Measurements from ENCODE around the gene RXRB. TPM values are rescaled to one million over a fixed set of nuclear protein-coding genes. Genes with fewer than 3 reads are reported as not detected.

Gene RXRB
- polyA plus RNA-seq, 1 of the 3 experiments (the other 2 are of a cell fraction) = 45.8 TPM

DNA sequence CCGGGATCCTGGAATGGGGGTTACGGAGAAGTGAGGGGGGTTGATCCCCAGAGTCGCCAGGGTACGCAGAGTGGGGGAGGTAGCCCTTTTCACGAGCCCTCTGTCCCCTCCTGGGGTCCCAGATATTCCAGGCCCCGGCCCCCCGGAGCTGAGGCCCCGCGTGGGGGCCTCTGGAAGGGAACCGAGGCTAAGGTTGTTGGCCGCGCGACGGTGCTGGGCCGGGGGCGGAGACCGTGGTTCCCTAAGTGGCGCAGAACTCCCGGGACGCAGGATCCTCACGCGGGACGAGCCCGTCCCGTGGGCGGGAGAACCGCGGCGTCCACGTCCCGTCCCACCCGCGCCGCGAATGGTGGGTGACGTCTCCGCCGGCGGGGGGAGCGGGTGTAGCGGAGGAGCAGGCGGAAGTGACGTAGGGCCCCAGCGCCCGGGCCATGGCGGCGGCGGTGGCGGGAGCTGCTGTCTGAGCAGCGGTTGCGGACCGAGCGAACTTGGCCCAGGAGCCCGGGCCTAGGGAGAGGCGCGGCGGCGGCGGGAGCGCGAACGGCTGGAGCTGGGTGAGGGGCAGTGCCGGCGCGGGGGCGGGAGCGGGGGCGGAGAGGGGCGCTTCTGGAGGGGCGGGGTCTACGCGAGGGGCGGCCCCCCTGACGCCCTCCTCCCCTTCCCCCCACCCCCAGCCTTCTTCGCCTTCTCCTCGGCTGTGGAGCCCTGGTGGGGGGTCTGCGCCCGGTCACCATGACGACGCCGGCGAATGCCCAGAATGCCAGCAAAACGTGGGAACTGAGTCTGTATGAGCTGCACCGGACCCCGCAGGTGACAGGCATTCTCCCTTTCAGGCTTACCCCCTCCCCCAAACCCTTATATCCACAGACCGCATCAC lies 7.9 kb upstream of the RXRB start, which contains the start of gene RING1:
RING1 (plus strand) TSS at position 410 of the 877 bp plus-strand sequence; CDS start at position 733, 323 bp downstream.
- Histone ChIP-seq H3K9me2 (no peaks in the 10 kb centered on the region), H3K79me2 (ENCODE audit: insufficient read depth) (peaks cover 21% of the 10 kb centered on the region; the same call in 1 of the 2 replicates), H3K4me2 (peak within 1 kb of the TSS; percentile 96), H3K27ac (ENCODE audit: low read depth in 2 of 2, low read length in 1 of 2) (peak within 1 kb of the TSS; percentile 88 to 91), H3K36me3 (replicated peaks in 1 of 2; ENCODE audit: control insufficient read depth in 1 of 2, insufficient read depth in 2 of 2, low read length in 1 of 2) (peaks cover 11 to 24% of the 10 kb centered on the region in 2 experiments), H3K9me3 (no peaks in the 10 kb centered on the region), H3K4me3 (ENCODE audit: low read depth in 2 of 2, low read length in 1 of 2) (peak within 1 kb of the TSS; percentile 90 to 94), H3K9ac (peak within 1 kb of the TSS; percentile 95), H3F3A (replicated peaks; ENCODE audit: insufficient read depth) (peaks cover 20% of the 10 kb centered on the region), H3K4me1 (ENCODE audit: control insufficient read depth in 1 of 2, insufficient read depth in 2 of 2, low read depth in 1 of 2, low read length in 1 of 2) (peaks cover 20 to 42% of the 10 kb centered on the region in 2 experiments; a peak in 3 of 4 replicates), H3K27me3 (ENCODE audit: insufficient read depth) (no peaks in the 10 kb centered on the region), H2AFZ (ENCODE audit: low read depth) (peak within 1 kb of the TSS; percentile 86), H4K20me1 (ENCODE audit: insufficient read depth) (no peaks in the 10 kb centered on the region)
- WGBS (ENCODE audit: low lambda C conversion rate) = 0% methylated on average over 15 of the region's 86 CpGs
- ChIA-PET CTCF (interaction anchor here (0.9 to 3.5 kb wide), 9 partner anchors 10 to 194 kb away, joined by 3 to 27 read pairs (median 4); no protein-coding TSS in a partner anchor), POLR2A (interaction anchor here (0.6 to 2.4 kb wide), 7 partner anchors 9 to 1013 kb away, joined by 3 to 18 read pairs (median 5); partner anchors contain the start of genes B3GALT4, RGL2, RPS18 and VPS52)
- DNase-seq = peak; percentile 96
- peak; percentile 71 for TF ChIP-seq TAF1 (IDR thresholded peaks at IDR 0.05; ENCODE audit: borderline replicate concordance, low read depth, low read length)
- TF ChIP-seq FOXJ3 (CRISPR knock-in tag; IDR thresholded peaks at IDR 0.05) = no peak
- peak; percentile 82; the same call in 1 of the 2 replicates for TF ChIP-seq POLR2AphosphoS5 (IDR thresholded peaks at IDR 0.05; ENCODE audit: low read depth, low read length)
- TF ChIP-seq, protein P1, sequence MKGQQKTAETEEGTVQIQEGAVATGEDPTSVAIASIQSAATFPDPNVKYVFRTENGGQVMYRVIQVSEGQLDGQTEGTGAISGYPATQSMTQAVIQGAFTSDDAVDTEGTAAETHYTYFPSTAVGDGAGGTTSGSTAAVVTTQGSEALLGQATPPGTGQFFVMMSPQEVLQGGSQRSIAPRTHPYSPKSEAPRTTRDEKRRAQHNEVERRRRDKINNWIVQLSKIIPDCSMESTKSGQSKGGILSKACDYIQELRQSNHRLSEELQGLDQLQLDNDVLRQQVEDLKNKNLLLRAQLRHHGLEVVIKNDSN (IDR thresholded peaks at IDR 0.05; ENCODE audit: borderline replicate concordance, low read depth) = no peak
- no peak for TF ChIP-seq NRF1 (IDR thresholded peaks at IDR 0.05; ENCODE audit: low read depth, low read length)
- peak; percentile 86 for TF ChIP-seq YY1 (IDR thresholded peaks at IDR 0.05; ENCODE audit: low read depth)
- TF ChIP-seq, protein P2, sequence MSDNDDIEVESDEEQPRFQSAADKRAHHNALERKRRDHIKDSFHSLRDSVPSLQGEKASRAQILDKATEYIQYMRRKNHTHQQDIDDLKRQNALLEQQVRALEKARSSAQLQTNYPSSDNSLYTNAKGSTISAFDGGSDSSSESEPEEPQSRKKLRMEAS (IDR thresholded peaks at IDR 0.05; ENCODE audit: low read depth) = peak; percentile 62
- no peak for TF ChIP-seq REST (IDR thresholded peaks at IDR 0.05; ENCODE audit: low read depth, low read length)
- TF ChIP-seq GABPA (IDR thresholded peaks at IDR 0.05; ENCODE audit: low read depth) = peak; percentile 80
- no peak for TF ChIP-seq GATA2 (CRISPR knock-in tag; IDR thresholded peaks at IDR 0.05)
- peak; percentile 69; the same call in 1 of the 2 replicates for TF ChIP-seq SIN3A (IDR thresholded peaks at IDR 0.05; ENCODE audit: borderline replicate concordance, low read depth, low read length)
- 0 out of 2 replicates have a peak, but pooled peaks have one; percentile 16 for TF ChIP-seq RFX5 (IDR thresholded peaks at IDR 0.05; ENCODE audit: low read length)
- TF ChIP-seq, protein P3, sequence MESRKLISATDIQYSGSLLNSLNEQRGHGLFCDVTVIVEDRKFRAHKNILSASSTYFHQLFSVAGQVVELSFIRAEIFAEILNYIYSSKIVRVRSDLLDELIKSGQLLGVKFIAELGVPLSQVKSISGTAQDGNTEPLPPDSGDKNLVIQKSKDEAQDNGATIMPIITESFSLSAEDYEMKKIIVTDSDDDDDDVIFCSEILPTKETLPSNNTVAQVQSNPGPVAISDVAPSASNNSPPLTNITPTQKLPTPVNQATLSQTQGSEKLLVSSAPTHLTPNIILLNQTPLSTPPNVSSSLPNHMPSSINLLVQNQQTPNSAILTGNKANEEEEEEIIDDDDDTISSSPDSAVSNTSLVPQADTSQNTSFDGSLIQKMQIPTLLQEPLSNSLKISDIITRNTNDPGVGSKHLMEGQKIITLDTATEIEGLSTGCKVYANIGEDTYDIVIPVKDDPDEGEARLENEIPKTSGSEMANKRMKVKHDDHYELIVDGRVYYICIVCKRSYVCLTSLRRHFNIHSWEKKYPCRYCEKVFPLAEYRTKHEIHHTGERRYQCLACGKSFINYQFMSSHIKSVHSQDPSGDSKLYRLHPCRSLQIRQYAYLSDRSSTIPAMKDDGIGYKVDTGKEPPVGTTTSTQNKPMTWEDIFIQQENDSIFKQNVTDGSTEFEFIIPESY (IDR thresholded peaks at IDR 0.05; ENCODE audit: borderline replicate concordance, low read depth) = peak; percentile 46; the same call in 1 of the 2 replicates
- TF ChIP-seq PBX3 (IDR thresholded peaks at IDR 0.05) = peak; percentile 44; the same call in 1 of the 2 replicates
- no peak for TF ChIP-seq MEF2A (IDR thresholded peaks at IDR 0.05; ENCODE audit: borderline replicate concordance, low read depth)
- peak; percentile 47; the same call in 1 of the 2 replicates for TF ChIP-seq MXI1 (IDR thresholded peaks at IDR 0.05; ENCODE audit: low read depth, low read length)
- peak; percentile 73 for TF ChIP-seq CHD2 (IDR thresholded peaks at IDR 0.05; ENCODE audit: low read length, partially characterized antibody)
- no peak for TF ChIP-seq JUND (IDR thresholded peaks at IDR 0.05)

Data from SK-N-SH (cell line).